MCF 10A (cell line): ENCODE results near the gene TADA3. TPM values are rescaled to one million over a fixed set of nuclear protein-coding genes. Genes with fewer than 3 reads are reported as not detected.

Experiments used
- BruUV-seq: library from RNA; stranded (reverse); fragments of 400-500 nt; replicated peaks from 2 replicates; lab custom pipeline; 2021; lab: Mats Ljungman, UMichigan
- CTCF ChIA-PET: fragments of 300-600 bp; sonication (Branson Sonifier 250); formaldehyde crosslinking; extraction: SDS; loops from one replicate; lab custom pipeline; 2021; ENCODE audit warnings: antibody characterized with exemption, inconsistent platforms; lab: Yijun Ruan, JAX
- POLR2A ChIA-PET: fragments of 300-600, 350-650 bp; sonication (Branson Sonifier 250); formaldehyde crosslinking; extraction: SDS; loops from one replicate; lab custom pipeline; 2020; ENCODE audit warnings: antibody characterized with exemption, inconsistent platforms; lab: Yijun Ruan, JAX
- DNase-seq: peaks from one replicate; pipeline ENCODE4 v3.0.0-alpha.2; 2018; ENCODE audit not compliant: unreplicated experiment
- H3K27ac Mint-ChIP-seq: one replicate; pipeline ENCODE4 v1.8.0; 2022; ENCODE audit warnings: mild to moderate bottlenecking, low read depth, mixed read lengths; ENCODE audit not compliant: unreplicated experiment
- H3K27me3 Mint-ChIP-seq: one replicate; pipeline ENCODE4 v1.8.0; 2022; ENCODE audit warnings: mixed read lengths; ENCODE audit not compliant: insufficient read depth, unreplicated experiment
- H3K36me3 Mint-ChIP-seq: one replicate; pipeline ENCODE4 v1.8.0; 2022; ENCODE audit warnings: mild to moderate bottlenecking, moderate library complexity, mixed read lengths; ENCODE audit not compliant: insufficient read depth, unreplicated experiment
- H3K4me1 Mint-ChIP-seq: one replicate; pipeline ENCODE4 v1.8.0; 2022; ENCODE audit warnings: mixed read lengths; ENCODE audit not compliant: insufficient read depth, unreplicated experiment
- H3K4me3 Mint-ChIP-seq: one replicate; pipeline ENCODE4 v1.8.0; 2022; ENCODE audit warnings: mild to moderate bottlenecking, moderate library complexity, mixed read lengths; ENCODE audit not compliant: unreplicated experiment
- H3K9me3 Mint-ChIP-seq: one replicate; pipeline ENCODE4 v1.8.0; 2022; ENCODE audit warnings: mixed read lengths; ENCODE audit not compliant: unreplicated experiment
- intact Hi-C: fragments of 100-400 bp; cut with micrococcal nuclease; formaldehyde crosslinking; loops from 2 replicates; pipeline ENCODE4 v1.14.1; 2022
- total RNA-seq: library from RNA; stranded (reverse); gene quantifications from 2 replicates; pipeline ENCODE4 v1.2.3, GENCODE V29; 2022
- TF ChIP-seq, protein P1 (sequence below): fragments of 200-600 bp; IDR thresholded peaks from one replicate; pipeline ENCODE4 v1.8.0; 2022; ENCODE audit warnings: antibody characterized with exemption, mild to moderate bottlenecking; ENCODE audit not compliant: unreplicated experiment

The TADA3 gene
- total RNA-seq, 1 experiment from 2014 or later = 77.1 TPM

DNA sequence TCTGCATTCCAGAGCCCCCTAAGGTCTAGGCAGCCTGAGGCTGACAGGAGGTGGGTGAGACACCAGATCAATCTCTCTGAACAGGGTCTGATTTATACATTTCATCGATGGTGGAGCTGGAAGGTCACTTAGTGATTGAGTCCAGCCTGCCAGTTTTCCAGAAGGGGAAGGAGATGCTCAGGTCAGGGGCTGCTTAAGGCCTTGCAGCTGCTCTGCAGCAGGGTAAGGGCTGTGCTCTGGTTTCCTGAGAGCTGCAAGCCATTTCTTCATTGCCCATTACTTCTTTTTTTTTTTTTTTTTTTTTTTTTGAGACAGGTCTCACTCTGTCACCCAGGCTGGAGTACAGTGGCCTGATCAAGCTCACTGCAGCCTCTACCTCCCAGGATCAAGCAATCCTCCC lies 10.7 kb downstream of the TADA3 start:
- TF ChIP-seq, protein P1, sequence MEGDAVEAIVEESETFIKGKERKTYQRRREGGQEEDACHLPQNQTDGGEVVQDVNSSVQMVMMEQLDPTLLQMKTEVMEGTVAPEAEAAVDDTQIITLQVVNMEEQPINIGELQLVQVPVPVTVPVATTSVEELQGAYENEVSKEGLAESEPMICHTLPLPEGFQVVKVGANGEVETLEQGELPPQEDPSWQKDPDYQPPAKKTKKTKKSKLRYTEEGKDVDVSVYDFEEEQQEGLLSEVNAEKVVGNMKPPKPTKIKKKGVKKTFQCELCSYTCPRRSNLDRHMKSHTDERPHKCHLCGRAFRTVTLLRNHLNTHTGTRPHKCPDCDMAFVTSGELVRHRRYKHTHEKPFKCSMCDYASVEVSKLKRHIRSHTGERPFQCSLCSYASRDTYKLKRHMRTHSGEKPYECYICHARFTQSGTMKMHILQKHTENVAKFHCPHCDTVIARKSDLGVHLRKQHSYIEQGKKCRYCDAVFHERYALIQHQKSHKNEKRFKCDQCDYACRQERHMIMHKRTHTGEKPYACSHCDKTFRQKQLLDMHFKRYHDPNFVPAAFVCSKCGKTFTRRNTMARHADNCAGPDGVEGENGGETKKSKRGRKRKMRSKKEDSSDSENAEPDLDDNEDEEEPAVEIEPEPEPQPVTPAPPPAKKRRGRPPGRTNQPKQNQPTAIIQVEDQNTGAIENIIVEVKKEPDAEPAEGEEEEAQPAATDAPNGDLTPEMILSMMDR = no peak
- no peak overlapping the region for H3K4me3 Mint-ChIP-seq
- ChIA-PET POLR2A (interaction anchor here (0.6 to 2.3 kb wide), 5 partner anchors 9 to 114 kb away, joined by 3 to 7 read pairs (median 4); partner anchors contain the start of genes ARPC4 and TADA3), CTCF (interaction anchor here (0.7 to 1.2 kb wide), 4 partner anchors 66 to 502 kb away, joined by 3 to 4 read pairs (median 3); partner anchors contain the start of gene CRELD1)
- DNase-seq = no peak
- no peaks in the 10 kb centered on the region for H3K9me3 Mint-ChIP-seq
- H3K36me3 Mint-ChIP-seq = peaks cover 30% of the 10 kb centered on the region
- H3K27ac Mint-ChIP-seq = no peak overlapping the region
- no peaks in the 10 kb centered on the region for H3K27me3 Mint-ChIP-seq
- no TSS peak for BruUV-seq
- H3K4me1 Mint-ChIP-seq = peaks cover 16% of the 10 kb centered on the region
- intact Hi-C loops = no loop called here

GRCh38 chr3:9780910-9781309 lies 11.4 kb downstream of the TADA3 start:
- BruUV-seq = no TSS peak
- Mint-ChIP-seq H3K36me3 (peaks cover 30% of the 10 kb centered on the region), H3K27me3 (no peaks in the 10 kb centered on the region), H3K9me3 (no peaks in the 10 kb centered on the region), H3K27ac (no peak overlapping the region), H3K4me3 (no peak overlapping the region), H3K4me1 (peaks cover 16% of the 10 kb centered on the region)
- TF ChIP-seq, protein P1 = no peak
- intact Hi-C loops = no loop called here
- ChIA-PET POLR2A (interaction anchor here (0.7 to 2.3 kb wide), 3 partner anchors 10 to 113 kb away, joined by 3 to 7 read pairs (median 4); partner anchors contain the start of genes ARPC4 and TADA3), CTCF (interaction anchor here (0.6 kb wide), 1 partner anchor 167 kb away, joined by 3 read pairs; no protein-coding TSS in a partner anchor)
- no peak for DNase-seq

- no peak overlapping the region for H3K27ac Mint-ChIP-seq
- no peaks in the 10 kb centered on the region for H3K9me3 Mint-ChIP-seq
- no TSS peak for BruUV-seq
- H3K4me1 Mint-ChIP-seq = peaks cover 16% of the 10 kb centered on the region
- TF ChIP-seq, protein P1 = no peak
- CTCF ChIA-PET = interaction anchor here (0.6 to 0.7 kb wide), 2 partner anchors 11 to 167 kb away, joined by 3 read pairs; no protein-coding TSS in a partner anchor
- H3K36me3 Mint-ChIP-seq = peaks cover 27% of the 10 kb centered on the region
- intact Hi-C loops = no loop called here
- H3K27me3 Mint-ChIP-seq = no peaks in the 10 kb centered on the region
- POLR2A ChIA-PET = interaction anchor here (1.2 to 2.3 kb wide), 2 partner anchors 11 to 13 kb away, joined by 3 to 7 read pairs; partner anchors contain the start of genes ARPC4 and TADA3
- no peak for DNase-seq
- H3K4me3 Mint-ChIP-seq = no peak overlapping the region
Measured at GRCh38 chr3:9780458-9780812, 11.8 kb downstream of the TADA3 start.

DNA sequence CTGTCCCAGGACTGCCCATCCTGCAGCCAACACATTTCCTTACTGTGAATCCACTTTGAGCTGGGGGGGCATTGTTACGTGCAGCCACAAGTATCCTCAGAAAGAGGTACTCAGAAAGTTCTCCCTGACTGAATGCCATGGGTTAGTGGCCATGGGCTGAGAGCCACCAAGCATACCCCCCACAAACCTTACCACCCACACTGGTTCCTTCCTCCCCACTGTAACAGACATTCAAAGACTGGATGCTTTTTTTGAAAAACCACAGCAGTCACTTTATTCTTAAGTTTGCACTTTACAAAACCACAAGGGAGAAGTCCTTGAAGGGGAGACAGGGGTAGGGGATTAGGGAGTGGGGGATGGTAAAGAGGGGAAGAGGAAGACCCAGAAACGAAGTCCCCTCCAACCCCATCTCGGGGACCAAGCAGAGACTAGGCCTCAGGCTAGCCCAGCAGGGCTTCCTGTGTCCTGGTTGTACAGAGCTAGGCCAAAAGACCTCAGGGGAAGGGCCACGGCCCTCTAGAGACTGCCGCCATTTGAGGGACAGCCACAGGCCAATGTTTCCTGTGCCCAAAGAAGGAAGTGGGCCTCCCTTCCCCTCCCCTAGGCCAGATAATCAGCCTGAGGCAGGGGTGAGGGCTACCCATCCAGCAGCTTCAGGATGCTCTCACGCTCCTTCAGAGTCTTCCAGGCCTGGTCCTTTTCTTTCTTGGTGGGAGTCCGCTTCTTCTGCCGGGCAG lies 12.4 kb downstream of the TADA3 start:
- H3K4me1 Mint-ChIP-seq = peaks cover 16% of the 10 kb centered on the region
- ChIA-PET CTCF (interaction anchor here (0.7 kb wide), 1 partner anchor 11 kb away, joined by 3 read pairs; no protein-coding TSS in a partner anchor), POLR2A (interaction anchor here (1.2 to 2.3 kb wide), 2 partner anchors 11 to 13 kb away, joined by 3 to 7 read pairs; partner anchors contain the start of genes ARPC4 and TADA3)
- no peak for DNase-seq
- H3K27me3 Mint-ChIP-seq = no peaks in the 10 kb centered on the region
- H3K36me3 Mint-ChIP-seq = peaks cover 22% of the 10 kb centered on the region
- H3K27ac Mint-ChIP-seq = no peak overlapping the region
- TSS peak; percentile 71 for BruUV-seq
- intact Hi-C loops = no loop called here
- no peak overlapping the region for H3K4me3 Mint-ChIP-seq
- TF ChIP-seq, protein P1 = no peak
- no peaks in the 10 kb centered on the region for H3K9me3 Mint-ChIP-seq
